Urinary bladder (tissue), 4 donors: ENCODE measurements around the gene AEBP1. TPM values are rescaled to one million over a fixed set of nuclear protein-coding genes. Genes with fewer than 3 reads are reported as not detected.
"Not testable (repeated sequence)": the region's sequence is repeated elsewhere in the genome, so short reads cannot be mapped to it uniquely, and the experiment has no call there.

Experiments
- DNase-seq: peaks from one replicate; pipeline ENCODE4 v3.0.0-alpha.2; 2015; ENCODE audit errors: extremely low spot score
- H3K27ac ChIP-seq: one replicate; pipeline ENCODE4 v1.5.1; 2013; ENCODE audit warnings: low read depth, mild to moderate bottlenecking, moderate library complexity
- H3K36me3 ChIP-seq: one replicate; pipeline ENCODE4 v1.6.1; 2013; ENCODE audit warnings: mild to moderate bottlenecking, moderate library complexity; ENCODE audit not compliant: insufficient read depth
- H3K4me1 ChIP-seq: one replicate; pipeline ENCODE4 v1.6.1; 2013; ENCODE audit warnings: mild to moderate bottlenecking, moderate library complexity; ENCODE audit not compliant: insufficient read depth
- H3K4me3 ChIP-seq: one replicate; pipeline ENCODE4 v1.5.1; 2013; ENCODE audit warnings: low read depth, low read length
- WGBS: extraction: QIAGEN DNeasy Blood & Tissue Kit; methylation state at CpG from one replicate; pipeline ENCODE4 v1.1.7; 2013; 5-methylcytosine and 5-hydroxymethylcytosine counted together
- polyA plus RNA-seq: library from polyadenylated mRNA; stranded (reverse); fragments of 200-250 nt; gene quantifications from one replicate; pipeline ENCODE4 v1.2.3, GENCODE V29; 2013
- total RNA-seq: library from RNA; depleted of rRNA; stranded (reverse); fragments of >200 nt; gene quantifications from one replicate; pipeline ENCODE4 v1.2.3, GENCODE V29; 2014
- donor health status: healthy with polysubstance abuse.
- donor health status: healthy.

AEBP1 gene
- total and polyA plus RNA-seq, 2 donors, result 57.2 to 247 TPM

DNA sequence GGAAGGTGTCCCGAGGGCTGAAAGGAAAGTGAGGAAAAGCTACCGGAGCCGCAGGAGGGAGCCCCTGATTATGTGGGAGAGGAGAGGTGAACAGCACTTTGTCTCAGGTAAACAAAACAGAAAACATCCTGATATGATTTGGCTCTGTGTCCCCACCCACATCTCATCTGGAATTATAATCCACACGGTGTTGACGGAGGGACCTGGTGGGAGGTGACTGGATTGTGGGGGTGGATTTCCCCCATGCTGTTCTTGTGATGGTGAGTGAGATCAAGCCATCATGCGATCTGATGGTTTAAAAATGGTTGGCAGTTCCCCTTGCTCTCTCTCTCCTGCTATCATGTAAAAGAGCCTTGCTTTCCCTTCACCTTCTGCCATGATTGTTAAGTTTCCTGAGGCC lies 16.2 kb downstream of the AEBP1 start:
- Histone ChIP-seq H3K27ac (no peak overlapping the region), H3K4me3 (no peak overlapping the region), H3K36me3 (peaks cover 2% of the 10 kb centered on the region), H3K4me1 (no peaks in the 10 kb centered on the region)
- DNase-seq, result no peak
- WGBS, result 91% methylated on average over 6 of the region's 6 CpGs

DNA sequence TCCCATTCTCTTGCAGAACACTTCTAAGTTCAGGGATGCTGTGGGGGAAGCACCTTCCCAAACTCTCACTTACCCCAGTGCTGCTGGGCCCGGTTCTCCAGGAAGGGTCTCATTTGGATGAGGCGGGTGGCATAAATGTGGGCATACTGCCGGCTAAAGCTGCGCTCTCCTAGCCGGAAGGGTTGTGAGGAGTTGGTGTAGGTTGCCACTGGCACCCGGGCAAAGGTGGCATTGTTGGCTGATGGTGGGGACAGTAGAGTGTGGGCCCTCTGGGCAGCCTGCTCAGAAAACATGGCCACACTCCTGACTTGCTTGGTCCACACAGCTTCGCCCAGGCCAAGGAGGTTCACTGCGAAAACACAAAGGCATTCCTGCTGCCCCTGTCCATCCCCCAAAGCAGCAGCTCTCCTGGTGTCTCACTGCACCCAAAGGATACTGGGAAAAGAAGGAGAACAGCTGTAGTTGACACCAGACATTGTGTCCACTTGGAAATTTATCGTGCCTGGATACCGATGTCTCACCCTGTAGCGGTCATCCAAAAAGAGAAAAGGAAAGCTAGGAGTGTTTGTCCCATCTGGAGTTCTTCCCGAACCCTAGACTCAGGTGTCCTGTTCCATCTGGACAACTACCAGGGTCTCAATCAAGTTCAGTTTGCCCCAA lies 17.7 kb downstream of the AEBP1 start:
- 91% methylated on average over 12 of the region's 12 CpGs for WGBS
- no peak overlapping the region for H3K4me3 ChIP-seq
- H3K4me1 ChIP-seq, result no peaks in the 10 kb centered on the region
- DNase-seq, result no peak
- H3K27ac ChIP-seq, result no peak overlapping the region
- H3K36me3 ChIP-seq, result peaks cover 2% of the 10 kb centered on the region

GRCh38 chr7:44122529-44122928 lies 18.4 kb downstream of the AEBP1 start:
- Histone ChIP-seq H3K36me3 (peaks cover 2% of the 10 kb centered on the region), H3K4me1 (no peaks in the 10 kb centered on the region), H3K4me3 (no peak overlapping the region), H3K27ac (no peak overlapping the region)
- 42% methylated on average over 1 of the region's 1 CpG for WGBS
- DNase-seq, result no peak

DNA sequence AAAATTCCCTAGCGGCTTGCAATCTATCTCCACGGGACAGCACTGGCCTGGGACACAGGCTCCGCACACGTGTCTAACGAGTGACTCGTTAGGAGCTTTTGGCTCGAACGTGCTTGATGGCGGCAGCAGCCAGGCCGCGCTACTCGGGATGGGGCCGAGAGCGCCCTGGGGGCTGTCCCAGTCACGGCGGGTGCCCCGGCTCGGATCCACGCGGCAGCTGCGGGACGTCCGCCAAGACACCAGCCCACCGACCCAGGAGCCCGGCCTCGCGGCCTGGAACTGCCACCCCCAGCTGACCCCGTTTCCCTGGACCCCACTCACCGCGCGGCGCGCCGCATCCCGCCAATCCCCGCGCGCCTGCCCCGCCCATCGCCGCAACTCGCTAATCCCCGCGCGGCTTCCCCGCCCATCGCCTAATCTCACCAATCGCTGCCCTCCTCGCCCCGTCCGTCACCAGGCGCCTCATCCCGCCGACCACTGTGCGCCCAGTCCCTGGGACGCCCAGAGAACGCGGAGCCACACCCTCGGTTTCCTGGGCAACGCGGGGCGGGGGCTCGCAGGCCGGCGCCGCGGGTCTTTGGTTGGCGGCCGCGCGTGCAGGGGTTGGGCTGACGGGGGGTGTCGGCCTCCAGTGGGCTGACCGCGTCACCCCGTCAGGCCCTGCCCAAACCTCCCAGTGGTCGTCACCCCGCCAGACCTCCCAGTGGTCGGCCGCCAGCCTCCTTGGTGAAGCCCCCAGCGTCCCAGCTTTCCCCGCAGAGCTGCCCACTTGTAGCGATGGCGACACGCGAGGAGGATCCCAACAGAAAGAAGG lies 19.3 kb downstream of the AEBP1 start, which contains the start of gene POLD2:
POLD2 (minus strand) TSS at position 359 of the 814 bp plus-strand sequence. CDS start 1,495 bp downstream, outside the sequence.
- DNase-seq, result peak; percentile 95
- WGBS, result under 1% methylated on average over 86 of the region's 86 CpGs
- Histone ChIP-seq H3K4me1 (no peaks in the 10 kb centered on the region), H3K36me3 (no peaks in the 10 kb centered on the region), H3K4me3 (peak within 1 kb of the TSS; percentile 61), H3K27ac (peak within 1 kb of the TSS; percentile 71)

- Histone ChIP-seq H3K36me3 (no peaks in the 10 kb centered on the region), H3K4me3 (no peak overlapping the region), H3K4me1 (no peaks in the 10 kb centered on the region), H3K27ac (no peak overlapping the region)
- 95% methylated on average over 6 of the region's 6 CpGs for WGBS
- DNase-seq, result no peak
Observed at GRCh38 chr7:44124822-44125202, 20.7 kb downstream of the AEBP1 start.

DNA sequence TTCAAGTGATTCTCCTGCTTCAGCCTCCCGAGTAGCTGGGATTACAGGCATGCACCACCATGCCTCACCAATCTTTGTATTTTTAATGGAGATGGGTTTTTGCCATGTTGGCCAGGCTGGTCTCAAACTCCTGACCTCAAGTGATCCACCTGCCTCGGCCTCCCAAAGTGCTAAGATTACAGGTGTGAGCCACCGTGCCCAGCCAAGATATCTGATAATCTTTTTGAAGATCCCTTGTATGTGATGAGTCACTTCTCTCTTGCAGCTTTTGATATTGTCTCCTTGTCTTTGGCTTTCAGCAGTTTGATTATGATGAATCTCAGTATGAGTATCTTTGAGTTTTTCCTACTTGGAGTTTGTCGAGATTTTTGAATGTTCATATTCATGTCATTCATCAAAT lies 22.4 kb downstream of the AEBP1 start:
- DNase-seq, H3K4me3 ChIP-seq, H3K27ac ChIP-seq, H3K4me1 ChIP-seq, H3K36me3 ChIP-seq: not testable (repeated sequence)
- 91% methylated on average over 4 of the region's 4 CpGs for WGBS

- no peak overlapping the region for H3K27ac ChIP-seq
- no peak for DNase-seq
Observed at GRCh38 chr7:44127161-44127560, 23.0 kb downstream of the AEBP1 start.

DNA sequence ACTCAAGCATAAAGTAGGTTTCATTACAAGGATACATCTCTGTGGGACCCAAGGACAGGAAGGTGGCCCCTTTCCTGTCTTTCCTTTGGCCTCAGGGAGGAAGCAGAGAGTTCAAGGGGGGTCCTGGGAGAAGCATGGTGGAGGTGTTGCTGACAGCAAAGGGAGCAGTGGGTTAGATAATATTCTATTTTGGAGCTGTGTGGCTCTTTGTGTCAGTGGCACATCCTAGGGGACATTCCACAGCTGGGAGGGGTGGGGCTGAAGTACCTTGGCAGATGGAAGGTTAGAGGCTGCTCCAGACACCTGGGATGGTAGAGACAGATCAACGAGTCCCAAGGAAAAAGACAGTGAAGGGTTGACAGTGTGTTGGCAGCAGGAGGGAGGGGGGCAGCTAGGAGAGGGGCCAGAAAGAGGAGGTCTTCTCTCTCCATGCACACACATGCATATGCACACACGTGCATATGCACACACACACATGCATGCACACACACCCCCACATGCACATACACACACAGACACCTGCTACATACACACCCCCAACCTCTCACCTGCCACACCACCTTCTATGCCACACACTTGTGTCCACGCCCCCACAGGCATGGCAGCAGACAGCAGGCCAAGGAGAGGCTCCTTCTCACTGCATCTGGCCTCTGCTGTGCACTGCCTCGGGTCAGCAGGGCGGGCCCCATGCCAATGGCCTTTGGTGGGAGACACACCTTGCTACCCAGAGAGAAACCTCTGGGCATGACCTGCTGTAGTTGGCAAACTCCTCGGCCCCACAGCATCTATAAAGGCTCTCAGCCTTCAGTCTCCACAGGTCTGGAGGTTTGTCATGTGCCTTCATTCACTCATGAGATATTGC lies 24.8 kb downstream of the AEBP1 start:
- WGBS, result 80% methylated on average over 6 of the region's 6 CpGs
- Histone ChIP-seq H3K27ac (no peak overlapping the region), H3K36me3 (no peaks in the 10 kb centered on the region), H3K4me1 (no peaks in the 10 kb centered on the region), H3K4me3 (no peak overlapping the region)
- DNase-seq, result no peak

More at GRCh38 chr7:44127161-44127560, 23.0 kb downstream of the AEBP1 start:
- Histone ChIP-seq H3K4me3 (no peak overlapping the region), H3K36me3 (no peaks in the 10 kb centered on the region), H3K4me1 (no peaks in the 10 kb centered on the region)

DNA sequence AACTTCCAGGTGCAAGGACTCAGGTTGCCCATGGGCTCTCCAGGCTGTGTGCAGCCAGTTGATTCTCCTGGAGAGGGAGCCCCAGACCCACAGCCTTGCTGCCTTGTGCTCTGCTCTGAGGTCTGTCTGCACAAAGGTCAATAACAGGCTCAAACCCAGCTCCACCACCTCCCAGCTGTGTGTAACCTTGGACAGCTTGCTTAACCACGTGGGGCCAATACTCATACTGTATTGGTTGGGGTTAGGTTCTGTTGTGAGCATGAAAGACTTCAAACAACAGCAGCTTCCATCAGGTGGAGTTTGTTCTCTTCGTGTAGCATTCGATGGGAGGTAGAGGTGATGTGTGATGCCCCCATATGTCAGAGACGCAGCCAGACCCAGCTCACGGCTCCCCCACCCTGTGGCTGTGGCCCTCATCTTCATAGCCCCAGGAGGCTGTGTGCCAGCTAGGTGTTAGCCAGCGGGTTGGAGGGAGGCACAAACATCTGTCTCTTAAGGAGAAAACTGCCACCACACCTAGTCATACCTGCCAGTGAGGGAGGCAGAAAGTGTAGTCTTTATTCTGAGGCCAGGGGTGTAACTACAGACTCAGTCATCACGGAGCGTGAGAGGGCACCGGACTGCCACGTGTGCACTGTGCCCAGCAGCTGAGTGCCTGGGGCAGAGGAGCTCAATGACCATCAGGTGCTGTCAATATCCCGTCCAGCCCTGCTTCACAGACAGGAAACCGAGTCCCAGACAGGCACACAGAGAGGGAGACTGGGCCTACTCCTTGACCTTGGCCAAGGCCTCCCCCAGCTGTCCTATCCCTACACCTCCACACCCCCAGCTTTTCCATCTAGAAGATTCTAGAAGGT lies 27.3 kb downstream of the AEBP1 start:
- no peaks in the 10 kb centered on the region for H3K4me1 ChIP-seq
- no peaks in the 10 kb centered on the region for H3K36me3 ChIP-seq
- no peak overlapping the region for H3K27ac ChIP-seq
- WGBS, result 74% methylated on average over 12 of the region's 12 CpGs
- DNase-seq, result no peak
- H3K4me3 ChIP-seq, result no peak overlapping the region

DNA sequence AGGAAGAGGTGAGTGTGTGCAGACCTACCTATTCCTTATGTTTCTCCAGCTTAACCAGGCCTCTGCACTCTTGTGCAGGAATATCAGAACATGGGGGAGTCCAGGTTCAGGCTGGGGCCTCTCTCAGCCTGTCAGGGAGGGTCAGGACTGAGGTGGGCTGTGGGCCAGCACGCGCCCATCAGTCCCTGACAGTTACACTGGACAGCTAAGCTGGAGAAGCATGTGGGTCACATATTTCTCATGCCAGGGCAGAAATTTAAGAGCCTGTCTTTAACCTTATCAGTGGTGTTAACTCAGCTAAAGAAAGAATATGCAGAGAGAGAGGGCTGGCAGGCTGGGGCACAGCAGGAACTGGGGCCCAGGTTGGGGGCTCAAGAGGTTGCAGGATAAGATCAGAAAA lies 27.9 kb downstream of the AEBP1 start:
- H3K27ac ChIP-seq, result no peak overlapping the region
- H3K4me1 ChIP-seq, result no peaks in the 10 kb centered on the region
- DNase-seq, result no peak
- H3K36me3 ChIP-seq, result no peaks in the 10 kb centered on the region
- WGBS, result 47% methylated on average over 2 of the region's 2 CpGs
- no peak overlapping the region for H3K4me3 ChIP-seq

DNA sequence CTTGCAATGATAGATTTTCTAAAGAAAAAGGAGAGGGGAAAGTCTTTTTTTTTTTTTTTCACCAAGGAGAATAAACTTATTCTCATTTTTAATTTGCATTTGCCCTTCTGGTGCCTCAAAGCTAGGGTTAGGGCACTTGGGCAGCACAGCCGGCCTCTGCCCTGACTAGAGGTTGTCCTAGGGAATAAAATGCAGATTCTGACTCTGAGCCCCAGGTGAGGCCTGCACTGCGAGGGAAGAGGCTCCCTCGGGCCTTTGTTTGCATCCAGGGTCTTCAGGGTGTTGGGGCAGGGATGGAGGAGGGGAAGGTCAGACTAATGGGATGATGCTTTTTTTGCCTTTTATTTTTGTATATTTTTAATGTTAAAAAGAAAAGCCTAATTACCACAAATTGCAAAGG lies 29.1 kb downstream of the AEBP1 start:
- H3K4me3 ChIP-seq, result no peak overlapping the region
- H3K27ac ChIP-seq, result no peak overlapping the region
- H3K4me1 ChIP-seq, result no peaks in the 10 kb centered on the region
- no peaks in the 10 kb centered on the region for H3K36me3 ChIP-seq
- DNase-seq, result no peak
- 75% methylated on average over 3 of the region's 3 CpGs for WGBS

GRCh38 chr7:44134943-44135628 lies 30.9 kb downstream of the AEBP1 start:
- Histone ChIP-seq H3K27ac (no peak overlapping the region), H3K36me3 (no peaks in the 10 kb centered on the region), H3K4me3 (no peak overlapping the region), H3K4me1 (no peaks in the 10 kb centered on the region)
- WGBS, result 87% methylated on average over 4 of the region's 4 CpGs
- DNase-seq, result no peak
